IMR-90 (cell line): Measurements from ENCODE around the gene BMP2K. TPM values are rescaled to one million over a fixed set of nuclear protein-coding genes. Genes with fewer than 3 reads are reported as not detected.

Experiments used
- ATAC-seq: fragments of 200-7000 bp; cut with Tn5 transposase; 2 replicates; pipeline ENCODE4 v1.9.1; 2020; ENCODE audit warnings: low read depth, mild to moderate bottlenecking, moderate library complexity
- BruUV-seq: library from RNA; stranded (reverse); fragments of 400-500 nt; replicated peaks from 2 replicates; lab custom pipeline; 2021; lab: Mats Ljungman, UMichigan
- CTCF ChIA-PET: fragments of 300-600 bp; formaldehyde crosslinking; extraction: SDS; loops from one replicate; lab custom pipeline; 2021; ENCODE audit warnings: antibody characterized with exemption; lab: Yijun Ruan, JAX
- POLR2A ChIA-PET: fragments of 300-600 bp; sonication (Branson Sonifier 250); formaldehyde crosslinking; loops from one replicate; lab custom pipeline; 2022; ENCODE audit warnings: antibody characterized with exemption; ENCODE audit not compliant: unreplicated experiment; lab: Charles Lee
- DNase-seq: peaks from one replicate; pipeline ENCODE4 v3.0.0; 2013
- H2AFZ ChIP-seq: replicated peaks from 2 replicates; pipeline ENCODE3; 2013; ENCODE audit warnings: low read length, mild to moderate bottlenecking; ENCODE audit not compliant: poor library complexity
- H2AK5ac ChIP-seq: 2 replicates; pipeline ENCODE4 v1.6.1; 2013; ENCODE audit warnings: low read depth, low read length, inconsistent platforms
- H2AK9ac ChIP-seq: replicated peaks from 2 replicates; pipeline ENCODE3; 2013; ENCODE audit warnings: mild to moderate bottlenecking, low read depth, low read length, moderate library complexity; ENCODE audit not compliant: poor library complexity
- H2BK120ac ChIP-seq: 2 replicates; pipeline ENCODE4 v1.6.1; 2013; ENCODE audit warnings: low read depth, low read length, inconsistent platforms
- H2BK15ac ChIP-seq: 3 replicates; pipeline ENCODE4 v1.6.1; 2013; ENCODE audit warnings: low read depth, low read length, inconsistent platforms
- H2BK20ac ChIP-seq: 2 replicates; pipeline ENCODE4 v1.6.1; 2013; ENCODE audit warnings: low read depth, mild to moderate bottlenecking, inconsistent platforms, low read length, moderate library complexity
- H2BK5ac ChIP-seq: 2 replicates; pipeline ENCODE4 v1.6.1; 2013; ENCODE audit warnings: mild to moderate bottlenecking, low read depth, low read length, inconsistent platforms; ENCODE audit not compliant: poor library complexity, severe bottlenecking
- H3K14ac ChIP-seq: replicated peaks from 2 replicates; pipeline ENCODE4 v1.6.1; 2013; ENCODE audit warnings: low read depth, low read length, inconsistent platforms
- H3K18ac ChIP-seq: 2 replicates; pipeline ENCODE4 v1.6.1; 2013; ENCODE audit warnings: low read depth, low read length, control low read depth
- H3K23ac ChIP-seq: 2 replicates; pipeline ENCODE4 v1.6.1; 2013; ENCODE audit warnings: low read depth, low read length, inconsistent platforms
- H3K27ac ChIP-seq: 2 replicates; pipeline ENCODE4 v1.5.1; 2013; ENCODE audit warnings: mild to moderate bottlenecking, control low read depth, low read length; ENCODE audit not compliant: insufficient read depth
- H3K27me3 ChIP-seq: 2 replicates; pipeline ENCODE4 v1.6.1; 2013; ENCODE audit warnings: low read length; ENCODE audit not compliant: control insufficient read depth, insufficient read depth
- H3K36me3 ChIP-seq: 2 replicates; pipeline ENCODE4 v1.6.1; 2013; ENCODE audit warnings: low read length, mixed read lengths; ENCODE audit not compliant: control insufficient read depth, insufficient read depth
- H3K4ac ChIP-seq: 2 replicates; pipeline ENCODE4 v1.6.1; 2013; ENCODE audit warnings: low read depth, low read length, inconsistent platforms
- H3K4me1 ChIP-seq: 2 replicates; pipeline ENCODE4 v1.6.1; 2013; ENCODE audit warnings: low read length, mixed read lengths; ENCODE audit not compliant: control insufficient read depth, insufficient read depth
- H3K4me2 ChIP-seq: 2 replicates; pipeline ENCODE4 v1.6.1; 2013; ENCODE audit warnings: low read depth, mild to moderate bottlenecking, control low read depth, low read length, moderate library complexity
- H3K4me3 ChIP-seq: 2 replicates; pipeline ENCODE4 v1.5.1; 2013; ENCODE audit warnings: low read depth, mild to moderate bottlenecking, control low read depth, low read length, moderate library complexity; ENCODE audit not compliant: insufficient read depth
- H3K56ac ChIP-seq: 2 replicates; pipeline ENCODE4 v1.6.1; 2013; ENCODE audit warnings: low read length, inconsistent platforms; ENCODE audit not compliant: insufficient read depth; ENCODE audit errors: extremely low read depth
- H3K79me1 ChIP-seq, 2 experiments: 2 replicates each; pipeline ENCODE4 v1.6.1; 2013; ENCODE audit warnings: low read length in 2 of 2, inconsistent platforms in 1 of 2, low read depth in 1 of 2
- H3K9ac ChIP-seq: 2 replicates; pipeline ENCODE4 v1.6.1; 2013; ENCODE audit warnings: low read depth, low read length, control low read depth
- H3K9me1 ChIP-seq: 2 replicates; pipeline ENCODE4 v1.6.1; 2013; ENCODE audit warnings: low read length, inconsistent platforms; ENCODE audit not compliant: insufficient read depth
- H3K9me3 ChIP-seq: 2 replicates; pipeline ENCODE4 v1.6.1; 2013; ENCODE audit warnings: low read length; ENCODE audit not compliant: control insufficient read depth, insufficient read depth
- H4K20me1 ChIP-seq: 2 replicates; pipeline ENCODE4 v1.6.1; 2013; ENCODE audit warnings: low read length, inconsistent platforms; ENCODE audit not compliant: insufficient read depth
- H4K5ac ChIP-seq: 2 replicates; pipeline ENCODE4 v1.6.1; 2013; ENCODE audit warnings: mild to moderate bottlenecking, low read depth, low read length, control low read depth
- H4K8ac ChIP-seq, 2 experiments: 2 replicates each; pipeline ENCODE4 v1.6.1; 2013; ENCODE audit warnings: low read depth in 2 of 2, low read length in 2 of 2, control low read depth in 1 of 2, inconsistent platforms in 1 of 2
- H4K91ac ChIP-seq: 2 replicates; pipeline ENCODE4 v1.6.1; 2013; ENCODE audit warnings: low read depth, low read length, inconsistent platforms; ENCODE audit not compliant: insufficient read depth
- BHLHE40 ChIP-seq: fragments of 150-350 bp; IDR thresholded peaks from 2 replicates; pipeline ENCODE4 v1.6.1; 2016; ENCODE audit warnings: mild to moderate bottlenecking, low read depth, low read length
- CEBPB ChIP-seq: IDR thresholded peaks from 2 replicates; pipeline ENCODE4 v1.6.1; 2012; ENCODE audit warnings: low read depth, low read length, improper control_type of control experiment
- CTCF ChIP-seq: conservative IDR thresholded peaks from 2 replicates; pipeline ENCODE4 v1.5.1; 2012; ENCODE audit warnings: mild to moderate bottlenecking, low read depth, low read length, improper control_type of control experiment
- FOS ChIP-seq: fragments of 150-350 bp; IDR thresholded peaks from 2 replicates; pipeline ENCODE4 v1.6.1; 2016; ENCODE audit warnings: low read depth, low read length
- MAFK ChIP-seq: IDR thresholded peaks from 2 replicates; pipeline ENCODE4 v1.6.1; 2012; ENCODE audit warnings: low read depth, low read length, improper control_type of control experiment
- MAZ ChIP-seq: IDR thresholded peaks from 2 replicates; pipeline ENCODE4 v1.6.1; 2012; ENCODE audit warnings: low read depth, mild to moderate bottlenecking, low read length, improper control_type of control experiment, moderate library complexity, borderline replicate concordance
- NFE2L2 ChIP-seq: fragments of 150-350 bp; IDR thresholded peaks from 2 replicates; pipeline ENCODE4 v1.6.1; 2016; ENCODE audit warnings: low read depth, mild to moderate bottlenecking, low read length
- POLR2A ChIP-seq: IDR thresholded peaks from 2 replicates; pipeline ENCODE4 v1.6.1; 2012; ENCODE audit warnings: mild to moderate bottlenecking, low read depth, low read length
- RAD21 ChIP-seq: IDR thresholded peaks from 2 replicates; pipeline ENCODE4 v1.6.1; 2012; ENCODE audit warnings: low read length, improper control_type of control experiment
- RCOR1 ChIP-seq: IDR thresholded peaks from 2 replicates; pipeline ENCODE4 v1.6.1; 2012; ENCODE audit warnings: mild to moderate bottlenecking, low read length, improper control_type of control experiment; ENCODE audit not compliant: insufficient replicate concordance
- RFX5 ChIP-seq: IDR thresholded peaks from 2 replicates; pipeline ENCODE4 v1.8.0; 2012; ENCODE audit warnings: low read depth, mild to moderate bottlenecking, low read length, moderate library complexity
- SMC3 ChIP-seq: fragments of 150-350 bp; IDR thresholded peaks from 2 replicates; pipeline ENCODE4 v1.6.1; 2016; ENCODE audit warnings: low read depth, mild to moderate bottlenecking, antibody characterized with exemption, low read length, moderate library complexity
- USF2 ChIP-seq: fragments of 150-350 bp; IDR thresholded peaks from 2 replicates; pipeline ENCODE4 v1.6.1; 2017; ENCODE audit warnings: mild to moderate bottlenecking, antibody characterized with exemption, low read length, low read depth
- WGBS, 2 experiments: methylation state at CpG; one replicate each; pipeline versions ENCODE4 v1.1.5 to v1.1.7; 2013; ENCODE audit warnings: missing lambda C conversion rate in 2 of 2; ENCODE audit not compliant: insufficient read length in 1 of 2; ENCODE audit errors: extremely low coverage in 2 of 2; 5-methylcytosine and 5-hydroxymethylcytosine counted together
- dilution Hi-C: fragments of 300-500 bp; cut with HindIII; formaldehyde crosslinking; loops from one replicate; pipeline ENCODE4 v1.14.3; 2018; ENCODE audit warnings: low sequenced_read_pairs; ENCODE audit not compliant: unreplicated experiment
- in situ Hi-C: fragments of 300-500 bp; cut with MboI; formaldehyde crosslinking; loops from 3 replicates; pipeline ENCODE4 v1.14.3; 2019; ENCODE audit warnings: low sequenced_read_pairs, inconsistent platforms, mixed read lengths
- intact Hi-C: fragments of 100-400 bp; cut with micrococcal nuclease; formaldehyde crosslinking; loops from 2 replicates; pipeline ENCODE4 v1.10.0; 2022
- polyA plus RNA-seq, 3 experiments: library from polyadenylated mRNA; depleted of rRNA; stranded (reverse); fragments of >200 nt; gene quantifications; 2 replicates each; pipeline ENCODE4 v1.2.3, GENCODE V29; 2012; ENCODE audit warnings: low replicate concordance in 1 of 3
- total RNA-seq: library from RNA; depleted of rRNA; stranded (reverse); fragments of >200 nt; gene quantifications from 2 replicates; pipeline ENCODE4 v1.2.3, GENCODE V29; 2012

The BMP2K gene
- total and polyA plus RNA-seq, 2 of the 4 experiments (the other 2 are of a cell fraction): 15.8 to 46.1 TPM

GRCh38 chr4:78753091-78753490 is 23.1 kb upstream of the BMP2K start:
- Histone ChIP-seq H3K9me1 (no peaks in the 10 kb centered on the region), H3K14ac (no peak overlapping the region)
- CTCF ChIA-PET: no interaction called here

More at GRCh38 chr4:78753091-78753490, 23.1 kb upstream of the BMP2K start:
- no peak overlapping the region for H2BK20ac ChIP-seq
- H3K9ac ChIP-seq: no peak overlapping the region
- no peaks in the 10 kb centered on the region for H3K36me3 ChIP-seq
- ATAC-seq (no peak), DNase-seq (no peak)
- H2AK5ac ChIP-seq: no peak overlapping the region
- no peak overlapping the region for H3K4ac ChIP-seq
- BruUV-seq: no TSS peak
- no peak overlapping the region for H3K4me2 ChIP-seq
- no peaks in the 10 kb centered on the region for H3K79me1 ChIP-seq
- intact Hi-C loops (no loop called here), dilution Hi-C loops (no loop called here), in situ Hi-C loops (no loop called here)
- no peak overlapping the region for H4K5ac ChIP-seq
- peaks cover 4% of the 10 kb centered on the region for H3K4me1 ChIP-seq
- no peak overlapping the region for H2BK120ac ChIP-seq
- no peak overlapping the region for H2BK15ac ChIP-seq
- POLR2A ChIA-PET: no interaction called here
- H4K20me1 ChIP-seq: no peaks in the 10 kb centered on the region
- H3K27me3 ChIP-seq: no peaks in the 10 kb centered on the region
- H3K9me3 ChIP-seq: no peaks in the 10 kb centered on the region
- H3K23ac ChIP-seq: no peak overlapping the region
- H4K8ac ChIP-seq: no peak overlapping the region
- no peak overlapping the region for H2BK5ac ChIP-seq
- no peak overlapping the region for H2AFZ ChIP-seq
- TF ChIP-seq RFX5 (no peak), BHLHE40 (no peak), CEBPB (no peak), SMC3 (no peak), MAZ (no peak), NFE2L2 (no peak), RCOR1 (no peak), POLR2A (no peak), MAFK (no peak), USF2 (no peak), FOS (no peak), RAD21 (no peak), CTCF (no peak)
- WGBS, 2 experiments: no CpG with 5 or more reads among the region's 2 CpGs
- H3K18ac ChIP-seq: no peak overlapping the region
- H3K4me3 ChIP-seq: no peak overlapping the region
- H3K27ac ChIP-seq: no peak overlapping the region
- no peak overlapping the region for H4K91ac ChIP-seq
- H3K56ac ChIP-seq: no peak overlapping the region
- H2AK9ac ChIP-seq: no peak overlapping the region
